ENCODE data around the gene PHPT1.
"Not testable (repeated sequence)": the region's sequence is repeated elsewhere in the genome, so short reads cannot be mapped to it uniquely, and the experiment has no call there.

PHPT1 gene

GRCh38 chr9:136829981-136830885 is 19.0 kb upstream of the PHPT1 start:
- Histone ChIP-seq H3K9ac (no peak overlapping the region), H3K27ac (no peak overlapping the region), H3K27me3 (no peaks in the 10 kb centered on the region), H3K9me3 (no peaks in the 10 kb centered on the region), H3K36me3 (peaks cover 97% of the 10 kb centered on the region), H4K20me1 (peaks cover 68% of the 10 kb centered on the region), H3K4me1 (no peaks in the 10 kb centered on the region), H3K4me2 (no peak overlapping the region), H3K4me3 (no peak overlapping the region)
- no peak for TF ChIP-seq Cebpa-rat (IDR thresholded peaks at IDR 0.05)

GRCh38 chr9:136831002-136831719 is 18.0 kb upstream of the PHPT1 start:
- no peak overlapping the region for H3K9ac ChIP-seq
- H3K4me2 ChIP-seq, result no peak overlapping the region
- no peaks in the 10 kb centered on the region for H3K27me3 ChIP-seq
- TF ChIP-seq Cebpa-rat (IDR thresholded peaks at IDR 0.05), result no peak
- no peak overlapping the region for H3K4me3 ChIP-seq
- H3K36me3 ChIP-seq, result peaks cover 98% of the 10 kb centered on the region
- no peak overlapping the region for H3K27ac ChIP-seq
- H3K9me3 ChIP-seq, result no peaks in the 10 kb centered on the region
- no peaks in the 10 kb centered on the region for H3K4me1 ChIP-seq
- H4K20me1 ChIP-seq, result peaks cover 66% of the 10 kb centered on the region

- no peak overlapping the region for H3K4me3 ChIP-seq
- no peak overlapping the region for H3K4me2 ChIP-seq
- peaks cover 63% of the 10 kb centered on the region for H4K20me1 ChIP-seq
- peaks cover 98% of the 10 kb centered on the region for H3K36me3 ChIP-seq
- no peaks in the 10 kb centered on the region for H3K4me1 ChIP-seq
- no peak overlapping the region for H3K27ac ChIP-seq
- no peaks in the 10 kb centered on the region for H3K9me3 ChIP-seq
- TF ChIP-seq Cebpa-rat (IDR thresholded peaks at IDR 0.05), result no peak
- no peaks in the 10 kb centered on the region for H3K27me3 ChIP-seq
- H3K9ac ChIP-seq, result no peak overlapping the region
Measured at GRCh38 chr9:136831720-136832104, 17.5 kb upstream of the PHPT1 start.

- no peak for TF ChIP-seq Cebpa-rat (IDR thresholded peaks at IDR 0.05)
Measured at GRCh38 chr9:136832581-136832980, 16.6 kb upstream of the PHPT1 start.

GRCh38 chr9:136833381-136834048 is 15.7 kb upstream of the PHPT1 start:
- H3K9me3 ChIP-seq, H3K4me2 ChIP-seq, H3K9ac ChIP-seq, H3K27ac ChIP-seq, H3K4me3 ChIP-seq, H3K27me3 ChIP-seq, H3K4me1 ChIP-seq: not testable (repeated sequence)
- H3K36me3 ChIP-seq, result peaks cover 96% of the 10 kb centered on the region
- peaks cover 45% of the 10 kb centered on the region; the same call in 1 of the 2 replicates for H4K20me1 ChIP-seq

More at GRCh38 chr9:136832581-136832980, 16.6 kb upstream of the PHPT1 start:
- Histone ChIP-seq H3K9me3 (no peaks in the 10 kb centered on the region), H3K4me1 (no peaks in the 10 kb centered on the region), H3K9ac (no peak overlapping the region), H3K4me3 (no peak overlapping the region), H3K36me3 (peaks cover 96% of the 10 kb centered on the region), H3K27ac (no peak overlapping the region), H3K27me3 (no peaks in the 10 kb centered on the region), H3K4me2 (no peak overlapping the region), H4K20me1 (peaks cover 55% of the 10 kb centered on the region)

GRCh38 chr9:136835162-136835931 is 13.9 kb upstream of the PHPT1 start:
- H4K20me1 ChIP-seq, result peaks cover 48% of the 10 kb centered on the region
- H3K27ac ChIP-seq, result no peak overlapping the region
- no peak overlapping the region for H3K9ac ChIP-seq
- H3K27me3 ChIP-seq, result no peaks in the 10 kb centered on the region
- H3K4me2 ChIP-seq, result no peak overlapping the region
- no peak for TF ChIP-seq Cebpa-rat (IDR thresholded peaks at IDR 0.05)
- H3K9me3 ChIP-seq, result no peaks in the 10 kb centered on the region
- H3K36me3 ChIP-seq, result peaks cover 96% of the 10 kb centered on the region
- peaks cover 6% of the 10 kb centered on the region for H3K4me1 ChIP-seq
- no peak overlapping the region for H3K4me3 ChIP-seq

GRCh38 chr9:136835932-136836904 is 13.0 kb upstream of the PHPT1 start:
- Histone ChIP-seq H3K27ac (no peak overlapping the region), H3K4me2 (no peak overlapping the region), H3K4me1 (peaks cover 15% of the 10 kb centered on the region), H3K9ac (no peak overlapping the region), H3K36me3 (peaks cover 94% of the 10 kb centered on the region), H3K4me3 (no peak overlapping the region), H3K27me3 (no peaks in the 10 kb centered on the region), H3K9me3 (no peaks in the 10 kb centered on the region), H4K20me1 (peaks cover 48% of the 10 kb centered on the region)
- no peak for TF ChIP-seq Cebpa-rat (IDR thresholded peaks at IDR 0.05)

GRCh38 chr9:136837146-136837855 is 11.9 kb upstream of the PHPT1 start:
- no peaks in the 10 kb centered on the region for H3K27me3 ChIP-seq
- H3K27ac ChIP-seq, result no peak overlapping the region
- no peak for TF ChIP-seq Cebpa-rat (IDR thresholded peaks at IDR 0.05)
- peaks cover 26% of the 10 kb centered on the region for H3K4me1 ChIP-seq
- peaks cover 83% of the 10 kb centered on the region for H3K36me3 ChIP-seq
- peaks cover 47% of the 10 kb centered on the region for H4K20me1 ChIP-seq
- no peaks in the 10 kb centered on the region for H3K9me3 ChIP-seq
- H3K4me3 ChIP-seq, result no peak overlapping the region
- H3K4me2 ChIP-seq, result no peak overlapping the region
- H3K9ac ChIP-seq, result no peak overlapping the region

- H3K4me2 ChIP-seq, H3K9me3 ChIP-seq, H3K27me3 ChIP-seq, H3K27ac ChIP-seq, H3K4me3 ChIP-seq, H3K9ac ChIP-seq: not testable (repeated sequence)
- Histone ChIP-seq H4K20me1 (peaks cover 44% of the 10 kb centered on the region), H3K4me1 (peaks cover 31% of the 10 kb centered on the region), H3K36me3 (peaks cover 77% of the 10 kb centered on the region)
Measured at GRCh38 chr9:136837856-136838277, 11.3 kb upstream of the PHPT1 start.
